NCI-H2107 (cell line): ENCODE measurements around the gene TNXB.
"Not testable (repeated sequence)": the region's sequence is repeated elsewhere in the genome, so short reads cannot be mapped to it uniquely, and the experiment has no call there.

Experiments used
- DNase-seq: peaks from one replicate; lab custom pipeline; 2025; lab: John Stamatoyannopoulos, UW

The TNXB gene

DNA sequence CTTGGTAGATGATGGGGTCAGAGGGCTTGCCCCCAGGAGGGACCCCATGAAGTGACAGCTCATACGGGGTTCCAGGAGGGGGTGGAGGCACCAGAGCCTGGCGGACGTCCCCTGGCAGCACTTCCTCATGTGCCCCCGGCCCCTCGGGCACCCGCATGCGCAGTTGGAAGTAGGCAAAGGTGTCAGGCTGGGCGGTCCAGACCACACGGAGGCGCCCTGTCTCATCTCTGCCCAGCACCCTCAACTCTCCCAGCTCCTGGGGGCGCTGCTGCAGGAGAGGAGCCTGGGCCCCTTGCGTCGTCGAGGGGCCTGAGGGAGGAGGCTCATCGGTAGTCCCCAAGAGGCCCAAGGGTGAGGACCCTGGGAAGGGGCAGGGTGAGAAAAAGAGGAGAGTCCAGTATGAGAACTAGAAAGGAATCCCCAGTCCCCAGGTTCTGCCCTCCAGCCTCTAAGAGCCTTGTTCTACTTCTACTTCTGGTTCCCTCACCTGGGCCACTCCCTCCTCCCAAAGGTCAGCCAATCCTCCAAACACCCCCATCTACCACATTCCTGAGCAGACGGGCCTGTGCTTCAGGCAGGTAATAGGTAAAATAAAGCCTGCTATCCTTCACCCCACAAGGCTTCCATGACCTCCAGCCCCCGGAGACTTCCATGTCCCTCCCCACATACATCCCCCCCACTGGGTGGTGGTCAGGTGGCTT, 23.2 kb downstream of the TNXB start:
- no peak for DNase-seq

DNA sequence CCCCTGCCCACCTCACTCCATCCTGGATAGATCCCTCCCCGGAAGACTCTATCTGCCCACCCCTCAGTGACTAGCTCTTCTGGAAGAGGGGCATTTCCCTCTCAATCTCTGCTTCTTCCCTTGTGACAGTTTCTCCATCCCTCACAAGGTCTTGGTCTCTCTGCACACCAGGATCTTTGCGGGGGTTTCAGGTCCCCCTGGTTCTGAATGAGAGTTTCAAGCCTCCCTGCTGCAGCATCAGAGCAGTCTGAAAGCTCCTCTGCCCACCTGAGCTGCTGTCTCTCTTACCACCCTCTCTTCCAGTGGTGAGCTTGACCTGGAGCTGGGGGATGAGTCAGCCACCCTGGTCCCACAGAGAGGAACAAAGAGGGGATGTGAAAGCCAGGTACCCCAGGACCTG, 24.4 kb downstream of the TNXB start:
- DNase-seq, result no peak

DNA sequence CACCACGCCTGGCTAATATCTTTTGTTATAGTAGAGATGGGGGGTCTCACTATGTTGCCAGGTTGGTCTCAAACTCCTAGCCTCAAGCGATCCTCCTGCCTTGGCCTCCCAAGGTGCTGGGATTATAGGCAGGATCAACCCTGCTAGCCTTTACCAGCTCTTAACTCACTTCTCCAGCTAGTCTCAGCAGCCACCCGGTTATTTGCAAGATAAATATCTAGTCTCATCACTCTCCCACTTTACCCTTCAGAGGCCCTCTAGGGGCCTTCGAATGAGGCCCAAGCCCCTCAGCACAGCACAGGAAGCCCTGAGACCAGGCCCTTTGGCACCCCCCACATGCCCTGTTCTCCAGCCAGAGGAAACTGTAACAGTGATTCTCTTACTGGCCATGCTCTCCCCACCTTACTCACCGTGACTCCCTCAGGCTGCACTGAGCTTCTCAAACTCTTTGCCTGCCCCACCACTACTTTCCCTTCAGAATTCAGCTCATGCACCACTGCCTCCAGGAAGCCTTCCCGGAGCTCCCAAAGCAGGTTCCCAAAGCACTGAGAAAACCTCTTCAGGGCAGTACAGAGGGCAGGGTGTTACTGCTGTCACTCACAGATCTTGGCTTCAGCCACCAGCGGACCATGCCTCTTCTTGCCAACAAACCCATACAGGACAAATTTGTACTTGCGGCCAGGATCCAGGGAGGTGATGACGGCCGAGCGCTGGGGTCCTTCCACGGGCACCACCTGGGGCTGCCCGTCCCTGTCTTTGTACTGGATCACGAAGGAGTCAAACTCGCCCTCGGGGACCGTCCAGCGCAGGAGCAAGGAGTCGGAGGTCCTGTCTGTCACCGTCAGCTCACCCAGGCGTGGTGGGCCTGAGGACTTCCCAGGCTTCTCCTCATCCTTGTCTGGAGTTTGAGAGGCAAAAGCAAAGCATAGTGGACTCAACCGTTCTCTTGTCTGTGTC, 25.0 kb downstream of the TNXB start:
- DNase-seq, result no peak

DNA sequence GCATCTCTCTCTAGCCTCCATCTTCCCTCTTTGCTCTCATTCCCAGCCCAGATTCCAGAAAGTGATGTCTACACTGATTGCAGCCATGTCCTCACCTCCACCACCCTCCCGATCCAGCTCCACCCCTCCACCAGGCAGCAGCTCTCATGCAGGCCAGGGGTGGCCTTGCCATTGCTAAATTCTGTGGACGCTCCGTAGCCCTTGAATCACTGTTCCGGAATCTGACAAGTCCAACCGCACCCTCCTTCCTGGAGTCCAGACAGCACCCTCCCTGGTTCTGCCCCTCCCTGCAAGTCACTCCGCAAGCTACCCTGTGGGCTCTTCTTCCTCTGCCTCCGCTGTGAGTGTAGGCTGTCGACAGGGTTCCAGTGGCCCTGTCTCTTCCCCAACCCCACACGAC, 26.2 kb downstream of the TNXB start:
- DNase-seq, result no peak

DNA sequence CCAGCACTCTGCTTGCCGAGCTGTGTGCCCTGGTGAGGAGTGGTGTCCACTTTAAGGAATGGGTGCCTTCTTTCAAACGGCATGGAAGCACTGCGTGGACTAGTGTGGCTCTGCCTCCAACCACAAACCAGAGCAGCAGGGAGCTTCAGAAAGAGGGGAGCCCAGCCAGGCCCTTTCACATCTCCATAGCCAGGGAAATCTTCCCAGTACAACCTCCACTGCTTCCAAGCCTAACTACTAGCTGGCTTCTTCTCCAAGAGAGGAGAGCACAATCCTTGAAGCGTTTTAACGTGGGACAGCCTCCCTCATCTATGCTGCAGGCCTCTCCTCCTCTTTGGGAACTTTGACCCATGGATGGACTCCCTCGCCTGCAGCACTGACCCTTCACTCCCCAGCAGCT, 26.7 kb downstream of the TNXB start:
- no peak for DNase-seq

DNA sequence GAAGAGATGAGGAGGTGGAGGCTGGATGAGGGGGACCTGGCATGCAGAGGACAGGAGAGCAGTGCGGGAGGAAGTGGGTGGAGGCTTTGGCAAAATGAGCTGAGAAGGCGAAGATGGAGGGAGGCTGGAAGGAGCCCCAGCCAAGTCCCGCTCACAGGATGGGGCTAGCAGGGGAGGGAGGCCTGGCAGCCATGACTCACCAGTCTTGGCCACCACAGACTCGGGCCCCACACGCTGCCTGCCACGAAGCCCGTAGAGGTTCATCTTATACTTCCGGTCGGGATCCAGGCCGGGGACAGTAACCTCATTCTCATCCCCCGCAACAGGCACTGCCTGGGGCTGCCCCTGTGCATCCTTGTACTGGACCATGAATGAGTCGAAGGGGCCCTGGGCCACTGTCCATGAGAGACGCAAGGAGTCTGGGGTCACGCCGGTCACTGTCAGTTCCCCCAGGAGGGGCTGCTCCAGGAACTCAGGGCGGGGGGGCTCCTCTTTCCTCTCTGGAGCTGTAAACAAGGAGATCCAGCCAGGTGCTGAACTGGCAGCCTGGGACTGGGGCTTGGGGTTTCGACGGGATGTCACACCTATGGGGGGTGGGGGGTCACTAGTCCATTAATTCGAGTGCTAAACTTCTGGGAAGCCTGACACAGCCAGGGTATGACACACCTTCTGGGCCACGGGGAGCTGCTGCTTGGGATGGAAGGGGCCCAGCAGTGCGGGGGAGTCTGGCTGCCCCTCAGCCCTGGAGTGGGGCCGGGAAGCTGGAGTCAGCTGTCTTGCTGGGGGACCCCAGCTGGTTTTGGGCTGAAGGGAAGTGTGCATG, 27.8 kb downstream of the TNXB start:
- DNase-seq, result no peak

DNA sequence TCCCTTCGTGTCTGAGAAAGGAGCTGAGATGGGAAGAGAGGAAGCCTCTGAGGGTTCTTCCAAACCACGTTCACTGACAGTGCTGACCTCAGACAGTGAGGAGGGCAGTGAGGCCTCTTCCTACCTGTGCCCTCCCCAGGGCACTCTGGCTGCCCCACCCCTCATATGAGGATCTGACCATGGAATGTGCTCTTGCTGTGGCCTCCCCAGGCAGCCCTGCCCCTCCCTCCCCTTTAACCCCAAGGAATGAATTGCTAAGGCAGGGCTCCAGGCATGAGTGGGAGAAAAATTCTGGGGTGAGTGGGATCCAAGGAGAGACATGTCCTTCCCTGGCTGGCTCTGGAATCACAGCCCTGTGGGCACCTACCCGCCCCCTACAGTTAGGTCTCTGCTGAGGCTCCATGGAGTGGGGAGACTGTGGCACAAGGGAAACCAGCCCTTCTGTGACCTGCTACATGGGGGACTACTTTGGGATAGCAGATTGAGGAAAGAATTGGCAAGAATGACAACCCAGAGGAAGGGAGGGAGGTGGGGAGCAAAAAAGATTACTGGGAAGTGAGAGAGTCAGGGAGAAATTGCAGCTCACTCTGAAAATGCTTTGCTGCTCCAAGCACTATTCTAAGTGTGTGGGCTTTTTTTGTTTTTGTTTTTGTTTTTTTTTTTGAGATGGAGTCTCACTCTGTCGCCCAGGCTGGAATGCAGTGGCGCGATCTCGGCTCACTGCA, 29.4 kb downstream of the TNXB start:
- no peak for DNase-seq

DNA sequence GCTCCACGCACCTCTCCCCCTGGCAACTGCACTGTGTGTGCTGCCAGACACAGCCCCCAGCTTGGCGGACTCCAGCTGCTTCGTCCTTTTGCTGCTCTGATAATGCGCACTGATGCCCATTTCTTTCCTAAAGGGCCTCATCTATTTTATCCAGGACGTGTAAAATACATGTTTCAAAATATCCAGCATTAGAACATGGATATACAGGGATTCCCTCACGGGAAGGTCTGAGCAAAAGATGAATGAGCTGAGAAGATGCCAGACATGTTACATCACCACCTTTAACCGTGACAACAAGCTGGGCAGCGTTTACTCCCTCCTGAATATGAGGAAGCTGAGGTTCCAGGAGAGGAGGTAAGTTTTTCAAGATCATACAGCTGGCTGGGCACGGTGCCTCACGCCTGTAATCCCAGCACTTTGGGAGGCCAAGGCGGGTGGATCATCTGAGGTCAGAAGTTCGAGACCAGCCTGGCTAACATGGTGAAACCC, 32.8 kb downstream of the TNXB start:
- DNase-seq, result no peak

DNA sequence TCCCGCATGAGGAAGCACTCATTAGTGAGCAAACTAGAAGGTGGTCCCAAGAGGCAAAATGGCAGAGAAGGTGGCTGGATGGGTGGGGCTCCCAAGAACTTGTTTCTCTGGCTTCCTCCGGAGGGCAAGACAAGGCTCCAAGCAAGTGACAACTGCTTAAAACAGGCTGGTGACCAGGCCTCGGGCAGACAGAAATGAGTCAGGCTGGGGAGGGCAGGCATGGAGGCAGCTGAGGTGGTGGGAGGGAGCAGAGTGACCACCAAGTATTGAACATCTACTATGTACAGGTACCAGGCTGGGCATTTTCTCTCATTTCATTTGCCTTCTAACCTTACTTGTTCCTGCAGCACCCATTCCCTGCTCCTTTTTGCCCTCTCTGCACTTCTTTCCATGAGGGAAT, 33.4 kb downstream of the TNXB start:
- no peak for DNase-seq

DNA sequence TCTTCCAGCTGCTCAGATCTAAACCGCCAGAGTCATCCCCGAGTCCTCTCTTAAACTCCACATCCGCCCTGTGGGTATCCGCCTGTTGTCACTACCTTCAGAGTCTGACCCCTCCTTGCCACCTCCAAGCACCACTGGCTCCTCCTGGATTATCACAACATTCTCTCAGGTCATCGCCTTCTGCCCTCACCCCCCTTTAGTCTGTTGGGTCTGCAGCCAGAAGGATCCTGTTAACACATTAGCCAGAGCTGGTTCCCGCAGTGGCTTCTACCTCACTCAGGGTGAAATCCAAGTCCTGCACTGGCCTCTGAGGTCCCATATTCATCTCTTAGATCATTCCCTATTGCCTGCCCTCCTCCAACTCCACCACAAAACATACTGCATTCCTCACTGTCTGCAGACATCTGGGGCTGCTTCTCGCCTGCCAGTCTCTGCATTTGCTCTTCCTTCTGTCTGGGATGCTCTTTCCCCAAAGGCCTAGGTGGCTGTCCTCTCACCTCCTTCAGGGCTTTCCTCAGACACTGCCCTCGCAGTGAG, 34.1 kb downstream of the TNXB start:
- DNase-seq, result no peak

DNA sequence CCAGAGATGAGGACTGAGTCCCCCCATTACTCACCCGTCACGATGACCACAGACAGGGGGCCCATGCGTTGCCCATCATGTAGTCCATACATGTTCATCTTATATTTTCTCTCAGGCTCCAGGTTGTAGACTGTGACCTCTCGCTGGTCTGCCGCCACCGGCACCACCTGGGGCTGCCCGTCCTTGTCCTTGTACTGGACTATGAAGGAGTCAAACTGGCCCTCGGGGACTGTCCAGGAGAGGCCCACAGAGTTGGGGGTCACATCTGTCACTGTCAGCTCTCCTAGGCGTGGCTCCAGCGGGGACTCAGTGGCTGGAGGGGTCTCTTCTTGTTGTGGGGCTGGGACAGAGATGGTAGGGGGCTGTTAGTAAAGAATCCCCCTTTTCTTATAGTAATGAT, 35.5 kb downstream of the TNXB start:
- DNase-seq, result no peak

DNA sequence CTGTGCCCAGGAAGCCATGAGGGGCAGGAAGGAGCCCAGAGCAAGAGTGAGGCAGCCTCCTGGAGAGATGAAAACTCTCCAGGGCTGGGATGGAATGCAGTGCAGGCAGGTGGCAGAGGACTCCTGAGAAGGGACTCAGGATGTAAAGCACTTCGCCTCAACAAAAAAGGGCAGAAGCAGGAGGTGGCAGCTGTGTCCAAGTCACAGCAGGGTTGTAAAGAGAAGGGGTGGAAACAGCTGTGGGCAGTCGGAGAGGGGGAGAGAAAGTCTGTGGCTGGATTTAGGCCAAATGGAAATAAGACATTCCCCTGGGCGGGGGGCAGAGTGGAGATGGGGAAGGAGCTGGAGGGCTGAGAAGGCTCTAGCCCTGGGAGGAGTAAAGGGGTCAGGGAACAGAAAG, 36.0 kb downstream of the TNXB start:
- no peak for DNase-seq

DNA sequence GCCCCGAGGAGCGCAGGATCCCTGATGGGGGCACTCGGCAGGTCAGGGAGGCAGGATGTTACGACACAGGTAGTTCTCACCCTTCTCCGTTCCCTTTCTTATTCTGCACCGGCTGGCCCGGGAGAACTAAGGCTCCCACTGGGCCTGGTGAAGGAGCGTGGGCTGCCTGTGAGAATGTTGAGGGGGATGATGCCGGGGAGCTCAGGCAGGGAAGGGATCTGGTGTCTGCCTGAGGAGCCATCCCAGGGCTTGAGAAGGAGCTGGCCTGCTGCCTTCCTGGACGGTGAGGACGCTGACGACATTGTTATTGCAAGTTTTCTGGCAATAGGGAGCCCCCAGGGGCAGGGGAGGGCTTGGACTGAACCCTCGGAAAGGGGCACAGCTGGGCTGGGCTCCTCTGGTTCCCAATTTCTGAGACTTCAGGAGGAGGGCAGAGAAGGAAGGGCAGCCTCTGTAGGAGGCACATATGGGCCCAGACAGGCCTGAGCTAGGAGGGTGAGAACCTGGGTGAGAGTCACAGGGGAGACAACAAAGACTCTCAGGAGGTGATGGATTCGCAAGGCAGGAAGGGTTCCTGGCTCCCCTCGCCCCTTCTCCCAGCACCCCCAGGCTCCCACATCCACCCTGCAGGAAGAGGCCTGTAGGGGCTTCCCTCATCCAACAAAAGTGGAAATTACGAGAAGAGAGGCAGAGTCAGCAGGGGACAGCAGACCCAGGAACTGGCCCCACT, 38.2 kb downstream of the TNXB start:
- DNase-seq, result no peak

DNA sequence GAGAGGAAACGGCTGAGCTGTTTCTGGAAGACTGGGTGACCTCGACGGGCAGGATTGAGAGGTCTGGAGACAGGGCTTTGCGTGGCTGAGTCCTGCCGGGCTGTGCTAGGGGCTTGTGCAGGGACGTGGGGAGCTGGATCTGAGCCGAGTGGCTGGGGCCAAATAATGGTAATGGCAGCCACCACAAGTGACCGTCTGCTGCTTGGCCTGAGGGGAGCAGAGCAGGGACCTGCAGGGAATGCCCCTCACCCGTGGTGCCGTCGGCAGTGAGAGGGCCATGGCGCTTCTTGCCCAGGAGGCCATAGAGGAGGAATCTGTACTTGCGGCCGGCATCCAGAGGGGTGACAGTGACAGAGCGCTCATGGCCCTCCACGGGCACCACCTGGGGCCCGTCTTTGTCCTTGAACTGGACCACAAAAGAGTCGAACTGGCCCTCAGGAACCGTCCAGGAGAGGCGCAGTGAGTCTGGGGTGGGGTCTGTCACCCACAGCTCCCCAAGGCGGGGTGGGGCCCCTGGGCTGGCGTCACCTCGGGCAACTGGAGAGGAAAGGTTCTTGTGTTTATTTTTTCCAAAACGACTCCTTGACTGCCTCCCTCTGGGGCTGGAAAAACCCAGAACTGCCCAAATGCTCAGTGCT, 39.1 kb downstream of the TNXB start:
- no peak for DNase-seq

DNA sequence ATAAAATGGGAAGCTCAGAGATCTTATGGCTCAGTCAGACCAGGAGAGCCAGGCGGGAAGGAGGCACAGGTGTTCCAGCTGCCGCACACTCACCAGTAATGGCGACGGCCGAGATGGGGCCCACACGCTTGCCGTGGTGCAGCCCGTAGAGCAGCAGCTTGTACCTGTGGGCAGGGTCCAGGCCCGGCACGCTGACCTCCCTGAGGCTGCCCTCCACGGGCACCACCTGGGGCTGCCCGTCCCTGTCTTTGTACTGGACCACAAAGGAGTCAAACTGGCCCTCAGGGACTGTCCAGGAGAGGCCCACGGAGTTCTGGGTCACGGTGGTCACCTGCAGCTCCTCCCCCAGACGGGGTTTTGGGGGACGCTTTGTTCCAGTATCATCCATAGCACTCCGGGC, 39.7 kb downstream of the TNXB start:
- DNase-seq, result no peak

DNA sequence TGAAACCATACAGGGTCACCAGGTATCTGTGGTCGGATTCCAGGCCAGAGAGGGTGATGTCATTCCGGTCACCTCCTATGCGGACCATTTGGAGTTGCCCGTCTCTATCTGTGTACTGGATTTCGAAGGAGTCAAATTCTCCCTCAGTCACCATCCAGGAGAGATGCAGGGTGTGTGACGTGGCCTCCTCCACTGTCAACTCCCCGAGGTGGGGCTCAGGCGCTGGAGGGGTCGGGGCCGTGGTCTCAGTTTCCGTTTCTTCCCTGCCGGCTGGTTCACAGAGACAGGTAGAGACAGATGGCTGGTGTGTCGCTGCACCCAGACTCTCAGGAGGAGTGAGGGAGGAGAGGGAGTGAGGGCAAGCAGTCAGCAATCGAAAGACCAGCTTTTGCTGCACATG, 40.3 kb downstream of the TNXB start:
- no peak for DNase-seq

DNA sequence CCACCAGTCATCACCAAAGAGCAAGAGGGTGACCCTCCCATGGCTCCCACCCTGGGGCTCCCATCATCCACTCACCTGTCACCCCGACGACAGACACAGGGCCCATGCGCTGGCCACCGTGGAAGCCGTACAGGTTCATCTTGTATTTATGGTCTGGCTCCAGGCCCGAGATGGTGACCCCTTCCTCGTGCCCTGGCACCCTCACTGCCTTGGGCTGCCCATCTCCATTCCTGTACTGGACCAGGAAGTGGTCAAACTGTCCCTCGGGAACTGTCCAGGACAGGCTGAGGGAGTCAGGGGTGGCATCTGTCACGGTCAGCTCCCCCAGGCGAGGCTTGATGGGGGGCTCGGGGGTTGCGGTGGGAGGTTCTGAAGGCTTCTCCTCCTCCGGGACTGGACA, 40.8 kb downstream of the TNXB start:
- DNase-seq, result not testable (repeated sequence)

DNA sequence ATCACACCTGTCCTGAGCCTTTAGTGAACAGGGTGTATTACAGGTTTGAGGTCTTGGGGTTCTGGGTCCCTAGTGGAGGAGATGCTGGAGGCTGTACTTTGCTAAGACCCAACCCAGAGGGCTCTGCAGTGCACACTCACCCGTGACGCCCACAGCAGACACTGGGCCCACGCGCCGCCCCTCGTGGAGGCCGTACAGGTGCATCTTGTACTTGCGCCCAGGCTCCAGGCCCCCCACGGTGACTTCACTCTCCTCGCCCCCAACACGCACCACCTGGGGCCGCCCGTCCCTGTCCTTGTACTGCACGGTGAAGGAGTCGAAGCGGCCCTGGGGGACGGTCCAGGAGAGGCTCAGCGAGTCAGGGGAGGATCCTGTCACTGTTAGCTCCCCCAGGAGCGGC, 41.6 kb downstream of the TNXB start:
- not testable (repeated sequence) for DNase-seq

DNA sequence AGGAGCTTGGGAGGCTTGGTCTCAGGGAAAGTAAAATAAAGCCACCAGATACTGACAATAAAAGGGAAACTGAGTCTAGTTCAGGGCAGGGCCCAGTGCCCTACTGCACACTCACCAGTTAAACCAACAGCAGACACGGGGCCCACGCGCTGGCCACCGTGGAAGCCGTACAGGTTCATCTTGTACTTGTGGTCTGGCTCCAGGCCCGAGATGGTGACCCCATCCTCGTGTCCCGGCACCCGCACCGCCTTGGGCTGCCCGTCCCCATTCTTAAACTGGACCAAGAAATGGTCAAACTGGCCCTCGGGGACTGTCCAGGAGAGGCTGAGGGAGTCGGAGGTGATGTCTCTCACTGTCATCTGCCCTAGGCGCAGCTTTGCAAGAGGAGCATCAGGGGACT, 44.4 kb downstream of the TNXB start:
- DNase-seq, result no peak

DNA sequence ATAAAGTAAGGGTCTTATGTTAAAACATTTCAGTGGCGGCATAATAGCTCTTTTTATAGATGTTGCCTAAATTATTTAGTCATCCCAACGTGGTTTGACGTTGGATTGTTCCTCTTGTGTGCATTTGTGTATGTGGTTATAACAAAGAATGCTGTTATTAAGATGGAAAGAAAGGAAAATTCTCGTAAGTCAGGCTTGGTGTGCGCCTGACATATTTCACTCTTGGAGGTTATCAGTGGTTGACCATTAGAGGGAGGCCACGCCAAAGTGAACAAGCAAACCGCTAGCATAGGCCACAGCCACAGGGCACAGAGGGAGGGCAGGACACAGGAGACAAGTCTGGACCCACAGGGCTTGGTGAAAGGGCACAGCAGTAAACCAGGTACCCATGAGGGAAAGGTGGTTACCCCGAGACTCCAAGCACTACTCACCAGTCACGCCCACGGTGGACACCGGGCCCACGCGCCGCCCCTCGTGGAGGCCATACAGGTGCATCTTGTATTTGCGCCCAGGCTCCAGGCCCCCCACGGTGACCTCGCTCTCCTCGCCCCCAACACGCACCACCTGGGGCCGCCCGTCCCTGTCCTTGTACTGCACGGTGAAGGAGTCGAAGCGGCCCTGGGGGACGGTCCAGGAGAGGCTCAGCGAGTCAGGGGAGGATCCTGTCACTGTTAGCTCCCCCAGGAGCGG, 48.0 kb downstream of the TNXB start:
- no peak for DNase-seq
